Medulla oblongata (tissue), 1 donor: Measurements from ENCODE around the gene ACCSL.

ENCODE experiments used
- DNase-seq: peaks from one replicate; pipeline ENCODE4 v3.0.0-alpha.2; 2015; ENCODE audit errors: extremely low spot score

ACCSL gene

DNA sequence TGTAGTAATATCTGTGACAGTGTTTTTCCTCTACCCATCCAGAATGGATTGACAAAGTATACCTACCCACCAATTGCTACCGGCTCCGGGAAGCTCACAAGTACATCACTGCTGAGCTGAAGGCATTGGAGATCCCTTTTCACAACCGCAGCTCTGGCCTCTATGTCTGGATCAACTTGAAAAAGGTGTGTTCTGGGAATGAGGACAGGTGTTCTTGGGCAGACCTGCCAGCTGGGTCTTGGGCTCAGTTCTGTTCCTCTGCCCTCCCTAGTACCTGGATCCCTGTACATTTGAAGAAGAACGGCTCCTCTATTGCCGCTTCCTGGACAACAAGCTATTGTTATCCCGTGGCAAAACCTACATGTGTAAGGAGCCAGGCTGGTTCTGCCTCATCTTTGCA, 10.5 kb downstream of the ACCSL start:
- DNase-seq, result no peak

DNA sequence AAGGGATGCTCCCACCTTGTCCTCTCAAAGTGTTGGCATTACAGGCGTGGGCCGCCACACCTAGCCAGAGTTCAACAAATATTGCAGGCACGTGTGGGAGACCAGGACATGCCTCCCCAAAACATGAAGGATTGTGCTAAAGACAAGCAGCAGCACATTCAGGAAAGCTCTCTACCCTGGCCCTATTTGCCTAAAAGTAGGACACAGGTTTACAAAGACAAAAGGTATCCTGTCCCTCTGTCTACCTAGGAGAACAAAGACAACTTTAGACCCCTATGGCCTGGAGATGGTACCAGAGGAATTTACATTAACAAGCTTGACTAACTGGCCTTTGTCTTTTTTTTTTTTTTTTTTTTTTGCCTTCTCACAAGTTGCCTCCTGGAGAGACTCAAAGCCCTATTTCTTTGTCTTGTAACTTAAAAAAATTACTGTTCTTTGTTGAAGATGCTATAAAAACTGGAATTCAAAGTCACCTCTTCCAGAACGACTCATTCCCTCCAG, 17.4 kb downstream of the ACCSL start:
- DNase-seq, result peak; percentile 9

DNA sequence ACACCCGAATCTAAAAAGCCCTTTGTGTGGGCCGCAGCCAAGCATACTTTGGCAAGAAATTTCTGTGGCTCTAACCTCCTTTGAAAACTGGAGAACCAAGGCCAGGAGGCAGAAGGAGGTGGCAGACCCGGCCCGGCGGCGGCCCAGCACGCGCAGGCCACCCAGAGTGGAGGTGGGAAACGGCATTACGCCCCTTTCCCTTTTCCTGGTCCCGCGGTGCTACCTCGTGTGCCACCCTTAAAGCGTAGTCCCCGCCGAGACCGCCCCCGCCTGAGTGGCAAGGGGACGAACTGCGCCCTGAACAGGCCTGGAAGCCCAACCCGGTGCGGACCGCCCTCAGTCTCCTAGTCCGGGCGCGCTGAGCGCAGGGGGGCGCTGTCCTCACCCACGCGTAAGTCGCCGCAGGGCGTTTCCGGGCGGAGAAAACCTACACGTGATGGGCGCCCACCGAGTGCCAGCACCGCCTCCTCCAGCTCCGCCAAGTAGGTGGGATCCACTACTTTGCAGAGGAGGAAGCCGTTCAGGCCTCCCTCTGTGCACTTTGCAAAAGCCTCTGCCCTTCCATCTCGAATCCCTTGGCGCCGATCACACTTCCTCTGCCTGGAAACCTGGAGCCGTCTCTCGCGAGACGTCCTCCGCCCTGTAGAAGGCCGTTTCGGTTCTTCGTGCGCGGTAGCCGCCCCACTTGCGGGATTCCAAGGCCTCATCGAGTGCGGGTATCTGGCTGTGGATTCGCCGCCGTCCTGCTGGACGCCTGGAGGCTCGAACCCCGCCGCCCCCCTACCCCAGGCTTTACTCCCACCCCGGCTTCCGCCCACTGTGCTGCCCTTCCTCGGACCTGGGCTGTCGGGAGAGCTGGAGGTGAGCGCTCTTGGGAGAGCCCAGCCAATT, 18.3 kb downstream of the ACCSL start, which contains the start of gene ACCS:
TSS of gene ACCS (plus strand) at position 430 of the 891 bp plus-strand sequence. CDS start 1,358 bp downstream, outside the sequence.
- DNase-seq, result peak; percentile 92

DNA sequence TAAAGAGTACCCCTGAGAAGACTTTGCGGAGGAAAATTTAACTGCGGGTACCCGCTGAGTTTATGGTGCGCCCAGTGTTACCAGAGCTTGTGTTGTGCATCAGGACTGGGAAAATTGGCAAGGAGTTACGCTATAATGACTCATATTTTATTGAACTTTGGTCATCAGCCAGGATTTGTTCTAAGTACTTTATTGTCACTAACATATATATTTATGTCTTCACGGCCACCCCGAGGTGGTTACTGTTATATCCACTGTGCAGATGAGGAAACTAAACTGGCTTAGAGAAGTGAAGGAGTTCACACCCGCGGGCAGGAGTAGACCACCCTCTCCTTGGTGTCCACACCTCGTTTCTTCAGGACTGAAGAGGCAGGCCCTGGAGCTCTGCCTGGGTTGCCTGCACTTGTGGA, 19.0 kb downstream of the ACCSL start:
- peak; percentile 21 for DNase-seq

DNA sequence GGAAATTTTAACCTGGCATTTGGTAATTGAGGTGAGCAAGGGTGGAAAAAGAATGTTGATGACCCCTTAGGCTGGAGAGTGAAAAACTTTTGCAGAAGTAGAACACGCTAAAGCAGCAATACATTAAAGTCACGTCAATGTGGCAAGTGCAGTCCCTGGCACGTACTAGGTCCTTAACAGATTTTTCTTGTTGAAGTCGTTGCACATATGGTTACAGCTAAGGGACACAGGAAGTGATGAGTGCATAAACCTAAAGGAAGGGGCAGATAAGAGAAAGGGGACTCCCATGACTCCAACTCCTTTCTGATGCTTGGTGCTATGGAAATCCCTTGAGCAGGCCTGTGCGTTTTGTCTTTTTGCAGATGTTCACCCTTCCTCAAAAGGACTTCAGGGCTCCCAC, 19.5 kb downstream of the ACCSL start:
- DNase-seq, result no peak

DNA sequence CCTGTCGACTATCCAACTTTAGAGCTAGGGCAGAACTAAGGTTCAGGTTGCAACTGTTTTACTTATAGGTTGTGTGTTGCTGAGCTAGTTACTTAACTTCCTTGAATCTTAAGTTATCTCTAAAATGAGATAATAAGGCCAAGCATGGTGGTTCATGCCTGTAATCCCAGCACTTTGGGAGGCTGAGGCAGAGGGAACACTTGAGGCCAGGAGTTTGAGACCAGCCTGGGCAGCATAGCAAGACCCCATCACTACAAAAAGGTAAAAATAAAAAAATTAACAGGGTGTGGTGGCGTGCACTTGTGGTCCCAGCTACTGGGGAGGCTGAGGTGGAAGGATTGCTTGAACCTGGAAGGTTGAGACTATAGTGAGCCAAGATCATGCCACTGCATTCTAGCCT, 20.4 kb downstream of the ACCSL start:
- no peak for DNase-seq

DNA sequence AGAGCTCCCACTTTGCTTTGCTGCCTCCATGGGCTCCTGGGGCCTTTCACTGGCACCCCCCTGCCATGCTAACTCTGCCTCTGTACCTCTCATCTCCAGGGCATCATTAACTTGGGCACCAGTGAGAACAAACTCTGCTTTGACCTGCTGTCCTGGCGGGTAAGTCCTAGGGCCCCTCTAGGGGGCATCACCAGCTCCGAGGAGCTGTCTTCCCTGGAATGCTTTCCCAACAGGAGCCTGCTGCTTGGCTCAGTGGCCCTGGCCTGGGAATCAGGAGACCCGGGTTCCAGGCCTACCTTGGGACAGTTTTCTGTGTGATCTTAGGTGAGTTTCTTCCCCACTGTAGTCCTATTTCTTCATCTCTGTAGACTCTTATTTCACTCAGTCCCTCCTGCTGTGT, 23.4 kb downstream of the ACCSL start:
- no peak for DNase-seq

DNA sequence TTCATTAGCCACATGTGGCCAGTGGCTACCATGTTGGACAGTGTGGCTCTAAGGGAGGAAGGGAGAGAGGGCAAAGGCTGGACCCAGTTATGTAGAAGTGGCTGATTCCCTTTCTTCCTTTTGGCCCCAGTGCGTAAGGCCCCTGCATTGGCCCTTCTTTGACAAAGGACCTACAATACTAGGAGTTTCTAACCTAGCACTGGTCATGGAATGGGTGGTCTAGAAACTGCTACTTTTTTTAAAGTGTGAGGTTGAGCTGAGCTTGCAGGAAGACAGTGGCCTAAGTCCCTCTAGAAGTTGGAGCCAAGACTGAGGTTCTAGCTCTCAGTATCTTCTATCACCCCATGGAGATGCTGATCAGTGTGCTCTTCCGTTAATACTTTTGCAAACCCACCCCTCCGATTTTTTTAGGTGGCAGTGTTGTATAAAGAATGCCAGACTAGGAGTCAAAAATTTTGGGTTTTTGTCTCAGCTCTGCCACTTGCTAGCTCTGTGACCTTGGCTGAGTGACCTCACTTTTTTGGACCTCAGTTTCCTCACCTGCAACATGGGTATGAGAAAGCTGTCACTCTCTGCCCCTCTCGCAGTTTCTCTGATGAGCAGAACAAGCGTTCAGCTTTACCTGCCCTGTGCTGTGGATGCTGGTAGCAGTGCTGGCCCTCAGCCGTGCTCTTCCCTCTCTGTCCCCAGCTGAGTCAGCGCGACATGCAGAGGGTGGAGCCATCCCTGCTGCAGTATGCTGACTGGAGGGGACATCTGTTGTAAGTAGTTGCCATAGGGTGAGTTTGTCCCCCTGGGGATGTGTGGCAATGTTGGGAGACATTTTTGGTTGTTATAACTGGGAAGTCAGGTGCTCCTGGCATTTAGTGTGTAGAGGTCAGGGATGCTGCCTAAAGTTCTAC, 25.2 kb downstream of the ACCSL start:
- no peak for DNase-seq

DNA sequence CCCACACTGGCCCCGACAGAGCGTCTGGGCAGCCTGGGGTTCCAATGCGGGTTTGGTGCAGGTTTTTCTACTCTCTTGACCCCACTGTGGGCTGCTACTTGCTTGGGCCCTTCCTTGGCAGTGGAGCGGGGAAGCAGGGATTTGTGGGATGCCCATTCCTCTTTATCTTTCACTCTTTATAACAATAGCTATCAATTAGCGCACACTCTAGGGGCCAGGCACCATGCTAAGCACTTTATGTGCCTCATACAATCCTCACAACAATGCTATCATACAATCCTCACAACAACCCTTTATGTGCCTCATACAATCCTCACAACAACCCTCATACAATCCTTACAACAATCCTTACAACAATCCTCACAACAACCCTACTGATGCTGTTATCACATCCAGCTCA, 31.0 kb downstream of the ACCSL start:
- DNase-seq, result no peak

DNA sequence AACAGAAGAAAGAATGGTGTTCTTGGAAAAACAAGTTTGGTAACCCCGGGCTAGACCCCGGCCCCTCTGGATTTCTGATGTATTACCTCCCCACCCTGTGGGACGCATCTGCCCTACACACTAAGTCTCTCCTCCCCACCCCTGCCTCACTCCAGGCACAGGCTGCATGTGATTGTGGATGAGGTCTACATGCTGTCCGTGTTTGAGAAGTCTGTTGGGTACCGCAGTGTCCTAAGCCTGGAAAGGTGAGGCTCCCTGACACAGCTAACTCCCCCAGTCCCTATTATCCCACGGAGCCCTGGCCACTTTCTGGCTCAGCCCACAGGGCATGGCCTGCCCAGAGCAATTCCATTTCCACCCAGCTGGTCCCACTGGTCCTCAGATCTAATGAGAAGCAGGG, 31.6 kb downstream of the ACCSL start:
- DNase-seq, result no peak

DNA sequence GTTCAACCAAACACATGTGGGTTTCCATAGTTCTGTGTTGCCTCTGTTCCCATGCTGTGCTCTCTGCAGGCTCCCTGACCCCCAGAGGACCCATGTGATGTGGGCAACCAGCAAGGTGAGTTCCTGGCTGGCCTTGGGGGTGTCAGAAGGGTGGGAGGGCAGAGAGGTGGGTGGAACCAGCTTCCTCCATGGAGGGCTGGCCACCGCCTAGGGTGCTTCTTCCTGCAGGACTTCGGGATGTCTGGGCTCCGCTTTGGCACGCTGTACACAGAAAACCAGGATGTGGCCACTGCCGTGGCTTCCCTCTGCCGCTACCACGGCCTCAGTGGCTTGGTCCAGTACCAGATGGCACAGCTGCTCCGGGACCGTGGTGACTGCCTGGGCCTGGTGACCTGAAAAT, 33.2 kb downstream of the ACCSL start:
- no peak for DNase-seq

DNA sequence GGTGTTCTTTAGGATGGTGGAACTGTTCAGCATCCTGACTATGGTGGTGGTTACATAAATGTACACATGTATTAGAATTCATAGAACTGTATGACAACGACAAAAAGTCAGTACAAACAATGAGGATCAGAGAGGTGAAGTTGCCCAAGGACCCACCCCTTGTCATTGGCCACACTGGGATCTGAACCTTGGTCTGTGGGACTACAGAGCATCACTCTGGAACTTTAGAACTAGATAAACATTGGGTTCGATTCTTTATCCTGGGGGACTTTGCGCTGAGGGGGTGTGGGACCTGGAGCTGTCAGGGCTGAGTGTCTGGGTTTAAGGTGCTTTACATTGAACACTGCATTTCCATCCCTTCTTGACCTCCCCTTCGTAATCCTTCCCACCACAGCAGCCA, 34.9 kb downstream of the ACCSL start:
- DNase-seq, result no peak

DNA sequence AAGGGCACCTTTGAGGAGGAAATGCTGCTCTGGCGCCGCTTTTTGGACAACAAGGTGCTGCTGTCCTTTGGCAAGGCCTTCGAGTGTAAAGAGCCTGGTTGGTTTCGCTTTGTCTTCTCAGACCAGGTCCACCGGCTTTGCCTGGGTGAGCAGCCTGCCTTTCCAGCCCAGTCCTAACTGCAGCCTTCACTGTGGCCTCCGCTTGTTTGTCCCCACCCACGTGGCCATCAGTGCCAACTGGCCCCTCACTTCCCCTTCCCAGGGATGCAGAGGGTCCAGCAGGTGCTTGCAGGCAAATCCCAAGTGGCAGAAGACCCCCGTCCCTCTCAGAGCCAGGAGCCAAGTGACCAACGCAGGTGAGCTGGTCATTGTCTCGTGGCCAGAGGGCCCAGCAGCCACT, 35.7 kb downstream of the ACCSL start:
- DNase-seq, result no peak

DNA sequence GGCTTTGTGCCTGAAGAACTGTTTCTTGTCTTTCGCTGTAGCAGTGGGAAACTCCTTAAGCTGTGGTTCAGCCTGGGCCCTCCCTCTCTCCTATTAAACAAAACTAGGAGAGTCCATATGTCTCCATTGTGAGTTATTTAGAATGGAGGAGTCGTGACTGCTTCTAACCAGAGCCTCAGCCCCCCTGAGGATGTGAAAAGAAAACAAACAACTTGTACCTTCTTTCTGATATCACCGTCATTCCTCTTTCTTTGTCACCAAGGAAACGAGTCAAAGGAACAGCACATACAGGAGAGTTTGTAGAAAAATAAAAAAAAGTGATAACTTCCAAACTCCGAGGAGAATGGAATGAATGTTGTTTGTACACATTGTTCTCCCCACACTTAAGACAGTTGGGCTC, 36.1 kb downstream of the ACCSL start:
- DNase-seq, result no peak

DNA sequence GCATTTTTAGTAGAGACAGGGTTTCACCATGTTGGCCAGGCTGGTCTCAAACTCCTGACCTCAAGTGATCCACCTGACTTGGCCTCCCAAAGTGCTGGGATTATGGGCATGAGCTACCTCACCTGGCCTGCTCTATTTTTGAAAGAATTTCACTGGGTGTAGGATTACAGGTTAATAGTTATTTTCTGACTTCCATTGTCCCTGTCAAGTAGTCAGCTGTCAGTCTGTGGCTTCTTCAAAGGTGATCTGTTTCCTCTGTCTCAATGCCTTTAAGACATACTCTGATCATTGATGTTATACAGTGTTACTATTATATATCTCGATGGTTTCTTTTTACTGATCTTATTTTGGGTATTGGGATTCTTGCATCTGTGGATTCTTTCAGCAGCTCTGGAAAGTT, 37.5 kb downstream of the ACCSL start:
- no peak for DNase-seq

DNA sequence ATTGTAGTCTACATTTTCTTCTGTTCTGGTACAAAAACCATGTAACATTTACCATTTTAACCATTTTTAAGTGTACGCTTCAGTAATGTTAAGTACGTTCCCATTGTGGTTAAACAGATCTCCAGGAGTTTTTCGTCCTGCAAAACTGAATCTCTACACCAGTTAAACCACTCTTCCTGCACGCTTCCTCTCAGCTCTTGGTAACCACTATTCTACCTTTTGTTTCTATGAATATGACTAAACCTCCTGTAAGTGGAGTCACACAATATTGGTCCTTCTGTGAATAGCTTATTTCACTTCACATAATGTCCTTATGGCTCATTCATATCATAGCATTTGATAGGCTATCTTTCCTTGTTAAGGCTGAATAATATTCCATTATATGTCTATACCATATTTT, 40.6 kb downstream of the ACCSL start:
- DNase-seq, result no peak

DNA sequence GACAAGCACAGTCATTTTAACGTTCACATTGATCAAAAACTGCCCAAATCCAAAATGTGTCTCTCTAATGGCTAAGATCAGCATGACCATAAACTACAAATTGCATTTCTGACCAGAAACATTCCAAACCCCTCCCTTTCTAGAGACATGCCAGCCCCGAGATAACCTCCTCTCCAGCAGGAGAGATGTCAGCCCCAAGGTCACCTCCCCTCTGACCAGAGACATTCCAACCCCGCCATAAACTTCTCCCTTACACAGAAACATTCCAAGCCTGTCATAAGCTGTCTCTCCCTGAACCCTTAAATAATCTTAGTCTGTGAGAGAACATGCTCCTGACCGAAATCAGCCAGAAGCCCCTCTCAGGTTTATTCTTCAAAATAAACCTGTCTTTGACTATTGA, 41.1 kb downstream of the ACCSL start:
- DNase-seq, result no peak

DNA sequence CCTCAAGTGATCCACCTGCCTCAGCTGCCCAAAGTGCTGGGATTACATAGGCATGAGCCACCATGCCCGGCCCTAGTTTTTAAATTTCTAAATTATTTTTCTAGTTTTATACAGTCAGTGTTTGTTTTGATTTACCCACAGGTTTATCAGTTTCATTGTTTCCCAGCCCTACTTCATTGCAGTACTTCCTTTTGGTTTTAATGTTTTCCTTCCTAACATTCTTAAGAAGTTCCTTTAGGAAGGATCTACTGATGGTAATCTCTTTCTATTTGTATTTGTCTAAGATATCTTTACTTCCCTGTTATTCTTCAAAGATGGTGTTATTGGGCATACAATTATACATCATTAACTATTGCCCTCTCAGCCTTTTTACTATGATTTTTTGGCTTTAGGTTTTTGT, 42.8 kb downstream of the ACCSL start:
- no peak for DNase-seq

DNA sequence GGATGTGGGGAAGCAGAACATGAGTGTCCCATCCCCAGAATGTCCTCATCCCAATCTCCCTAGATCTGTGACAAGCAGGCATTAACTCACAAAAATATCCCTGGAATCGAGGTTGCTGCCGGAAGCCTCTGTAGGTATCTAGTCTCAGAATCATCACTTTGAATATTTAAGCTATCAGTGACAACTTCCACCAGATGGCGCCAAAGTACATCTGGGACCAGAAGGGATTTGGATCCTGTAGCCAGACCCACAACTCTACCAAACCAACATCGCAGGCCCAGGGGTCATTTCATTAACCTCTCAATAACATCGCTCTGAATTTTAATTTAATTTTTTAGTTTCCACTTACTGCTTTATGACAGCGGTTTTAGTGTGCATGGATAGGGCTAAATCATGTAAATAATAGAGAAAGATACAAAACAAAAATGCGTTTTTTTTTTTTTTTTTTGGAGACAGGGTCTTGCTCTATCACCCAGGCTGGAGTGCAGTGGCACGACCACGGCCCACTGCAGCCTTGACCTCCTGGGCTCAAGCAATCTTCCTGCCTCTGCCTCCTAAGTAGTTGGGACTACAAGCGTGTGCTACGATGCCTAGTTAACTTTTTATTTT, 46.6 kb downstream of the ACCSL start:
- DNase-seq, result peak; percentile 97

DNA sequence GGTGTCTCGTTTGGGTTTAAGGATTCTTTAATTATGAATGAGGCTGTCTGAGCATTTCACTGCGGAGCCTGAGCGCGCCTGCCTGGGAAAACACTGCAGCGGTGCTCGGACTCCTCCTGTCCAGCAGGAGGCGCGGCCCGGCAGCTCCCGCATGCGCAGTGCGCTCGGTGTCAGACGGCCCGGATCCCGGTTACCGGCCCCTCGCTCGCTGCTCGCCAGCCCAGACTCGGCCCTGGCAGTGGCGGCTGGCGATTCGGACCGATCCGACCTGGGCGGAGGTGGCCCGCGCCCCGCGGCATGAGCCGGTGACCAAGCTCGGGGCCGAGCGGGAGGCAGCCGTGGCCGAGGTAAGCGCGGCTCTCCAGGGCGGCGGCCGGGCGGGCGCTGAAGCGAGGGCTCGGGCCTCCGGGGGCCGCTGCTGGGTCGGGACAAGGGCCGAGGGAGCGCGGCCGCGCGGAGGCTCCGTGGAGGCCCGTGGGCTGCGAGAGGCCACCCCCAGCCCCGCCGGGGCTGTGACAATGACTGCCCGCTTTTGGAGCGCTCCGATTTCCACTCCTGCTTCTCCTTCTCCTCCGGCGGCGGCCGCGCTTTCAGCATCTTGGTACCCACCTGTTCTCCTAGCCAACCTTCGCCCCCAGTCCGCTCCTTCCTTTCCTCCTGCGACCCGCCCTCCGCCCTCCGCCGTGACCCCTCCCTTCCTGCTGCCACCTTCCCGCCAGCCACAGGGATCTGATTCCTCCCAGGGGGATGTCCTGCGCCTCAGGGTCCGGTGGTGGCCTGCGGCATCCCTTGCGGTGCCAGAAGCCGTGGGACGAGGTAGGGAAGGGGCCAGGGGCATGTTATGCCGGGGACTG, 48.0 kb downstream of the ACCSL start, which contains the start of gene EXT2:
TSS of gene EXT2 (plus strand) at position 173 of the 854 bp plus-strand sequence. CDS start 12,035 bp downstream, outside the sequence.
- peak; percentile 91 for DNase-seq
